Central memory CD4-positive, alpha-beta T cell (primary cell): ENCODE results near the gene MTHFD1L.

Experiments used
- DNase-seq: peaks from one replicate; pipeline ENCODE4 v3.0.0; 2022

MTHFD1L gene

GRCh38 chr6:150937132-150937906 is 71.8 kb downstream of the MTHFD1L start:
- no peak for DNase-seq

- DNase-seq: no peak
These were observed 73.9 kb downstream of the MTHFD1L start for GRCh38 chr6:150939399-150939798.

- DNase-seq: no peak
These were observed 75.4 kb downstream of the MTHFD1L start for GRCh38 chr6:150940941-150941340.

- no peak for DNase-seq
These were observed 84.0 kb downstream of the MTHFD1L start for GRCh38 chr6:150949526-150949925.

GRCh38 chr6:150953851-150954250 is 88.3 kb downstream of the MTHFD1L start:
- no peak for DNase-seq

- DNase-seq: no peak
These were observed 93.7 kb downstream of the MTHFD1L start for GRCh38 chr6:150959166-150959565.

- no peak for DNase-seq
These were observed 96.9 kb downstream of the MTHFD1L start for GRCh38 chr6:150962436-150962835.

GRCh38 chr6:150964765-150965164 is 99.3 kb downstream of the MTHFD1L start:
- DNase-seq: no peak

- DNase-seq: no peak
These were observed 101.3 kb downstream of the MTHFD1L start for GRCh38 chr6:150966786-150967185.

GRCh38 chr6:150967381-150967780 is 101.9 kb downstream of the MTHFD1L start:
- DNase-seq: no peak

- no peak for DNase-seq
These were observed 102.4 kb downstream of the MTHFD1L start for GRCh38 chr6:150967910-150968309.

GRCh38 chr6:150969901-150970300 is 104.4 kb downstream of the MTHFD1L start:
- DNase-seq: no peak

- DNase-seq: no peak
These were observed 105.7 kb downstream of the MTHFD1L start for GRCh38 chr6:150971219-150971618.

GRCh38 chr6:150975136-150975535 is 109.6 kb downstream of the MTHFD1L start:
- no peak for DNase-seq

- no peak for DNase-seq
These were observed 111.8 kb downstream of the MTHFD1L start for GRCh38 chr6:150977281-150977680.

GRCh38 chr6:150978624-150979023 is 113.1 kb downstream of the MTHFD1L start:
- no peak for DNase-seq

GRCh38 chr6:150979826-150980350 is 114.4 kb downstream of the MTHFD1L start:
- no peak for DNase-seq

- DNase-seq: no peak
These were observed 115.6 kb downstream of the MTHFD1L start for GRCh38 chr6:150981095-150981494.

- DNase-seq: no peak
These were observed 116.2 kb downstream of the MTHFD1L start for GRCh38 chr6:150981669-150982068.

GRCh38 chr6:150987371-150987828 is 121.9 kb downstream of the MTHFD1L start:
- peak; percentile 0 for DNase-seq

GRCh38 chr6:150987855-150988464 is 122.5 kb downstream of the MTHFD1L start:
- no peak for DNase-seq

GRCh38 chr6:150991487-150991886 is 126.0 kb downstream of the MTHFD1L start:
- DNase-seq: no peak

- DNase-seq: no peak
These were observed 126.8 kb downstream of the MTHFD1L start for GRCh38 chr6:150992262-150992661.

GRCh38 chr6:150992703-150993102 is 127.2 kb downstream of the MTHFD1L start:
- DNase-seq: no peak
